Epithelial cell of esophagus (primary cell): ENCODE results near the gene F12.
A peak's percentile ranks its signal among the peaks of the same experiment; 100 is the strongest.
"Not testable (repeated sequence)": the region's sequence is repeated elsewhere in the genome, so short reads cannot be mapped to it uniquely, and the experiment has no call there.

Experiments used
- DNase-seq: peaks from one replicate; pipeline ENCODE4 v3.0.0; 2010; ENCODE audit warnings: low read depth
- H3K4me3 ChIP-seq: 2 replicates; pipeline ENCODE4 v1.5.1; 2011; ENCODE audit warnings: mild to moderate bottlenecking, low read length, control low read depth
- TF ChIP-seq, protein P1 (sequence below): IDR thresholded peaks from 2 replicates; pipeline ENCODE4 v1.5.1; 2011; ENCODE audit warnings: low read depth, mild to moderate bottlenecking, low read length, control low read depth, inconsistent platforms; ENCODE audit not compliant: insufficient read depth; ENCODE audit errors: missing control alignments

F12 gene

DNA sequence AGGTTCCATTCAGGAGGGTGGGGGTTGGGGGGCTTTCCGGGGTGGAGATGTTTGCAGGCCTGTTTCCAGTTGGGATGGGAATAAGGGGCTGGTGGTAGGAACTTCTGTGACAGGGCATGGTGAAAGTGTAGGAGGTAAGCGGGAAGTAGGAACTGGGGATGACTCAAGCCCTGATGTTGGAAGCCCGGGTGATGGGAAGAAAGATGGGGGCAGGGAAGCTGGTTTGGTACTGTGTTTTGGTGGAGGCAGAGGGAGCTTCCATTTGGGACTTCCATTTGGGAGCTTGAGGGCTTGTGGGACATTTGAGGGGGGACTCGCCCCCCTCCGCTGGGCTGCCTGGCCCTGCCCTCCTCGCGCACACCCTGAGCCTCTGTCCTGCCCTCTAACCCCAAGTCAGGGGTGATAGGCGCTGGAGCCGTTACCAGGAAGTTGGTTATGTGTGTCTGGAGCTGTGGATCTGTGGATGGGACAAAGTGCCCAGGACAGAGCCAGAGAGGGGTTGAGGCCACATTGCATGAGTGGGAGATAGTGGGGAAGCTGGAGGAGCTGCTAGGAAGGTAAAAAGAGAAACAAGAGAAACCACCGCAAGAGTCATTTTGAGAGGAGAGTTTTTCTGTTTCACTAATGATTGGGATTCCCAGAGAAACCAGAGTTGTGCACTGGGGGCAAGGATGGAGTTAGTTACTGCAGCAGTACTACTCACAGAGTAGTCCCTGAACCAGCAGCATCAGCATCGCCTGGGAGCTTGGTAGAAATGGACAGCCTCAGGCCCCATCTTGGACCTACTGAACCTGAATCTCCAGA is 45.0 kb downstream of the F12 start:
- H3K4me3 ChIP-seq = no peak overlapping the region
- TF ChIP-seq, protein P1, sequence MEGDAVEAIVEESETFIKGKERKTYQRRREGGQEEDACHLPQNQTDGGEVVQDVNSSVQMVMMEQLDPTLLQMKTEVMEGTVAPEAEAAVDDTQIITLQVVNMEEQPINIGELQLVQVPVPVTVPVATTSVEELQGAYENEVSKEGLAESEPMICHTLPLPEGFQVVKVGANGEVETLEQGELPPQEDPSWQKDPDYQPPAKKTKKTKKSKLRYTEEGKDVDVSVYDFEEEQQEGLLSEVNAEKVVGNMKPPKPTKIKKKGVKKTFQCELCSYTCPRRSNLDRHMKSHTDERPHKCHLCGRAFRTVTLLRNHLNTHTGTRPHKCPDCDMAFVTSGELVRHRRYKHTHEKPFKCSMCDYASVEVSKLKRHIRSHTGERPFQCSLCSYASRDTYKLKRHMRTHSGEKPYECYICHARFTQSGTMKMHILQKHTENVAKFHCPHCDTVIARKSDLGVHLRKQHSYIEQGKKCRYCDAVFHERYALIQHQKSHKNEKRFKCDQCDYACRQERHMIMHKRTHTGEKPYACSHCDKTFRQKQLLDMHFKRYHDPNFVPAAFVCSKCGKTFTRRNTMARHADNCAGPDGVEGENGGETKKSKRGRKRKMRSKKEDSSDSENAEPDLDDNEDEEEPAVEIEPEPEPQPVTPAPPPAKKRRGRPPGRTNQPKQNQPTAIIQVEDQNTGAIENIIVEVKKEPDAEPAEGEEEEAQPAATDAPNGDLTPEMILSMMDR = no peak
- DNase-seq = peak; percentile 48

GRCh38 chr5:177363565-177363964 is 45.8 kb downstream of the F12 start:
- DNase-seq = no peak
- H3K4me3 ChIP-seq = peak overlapping the region; percentile 54
- TF ChIP-seq, protein P1 = no peak

DNA sequence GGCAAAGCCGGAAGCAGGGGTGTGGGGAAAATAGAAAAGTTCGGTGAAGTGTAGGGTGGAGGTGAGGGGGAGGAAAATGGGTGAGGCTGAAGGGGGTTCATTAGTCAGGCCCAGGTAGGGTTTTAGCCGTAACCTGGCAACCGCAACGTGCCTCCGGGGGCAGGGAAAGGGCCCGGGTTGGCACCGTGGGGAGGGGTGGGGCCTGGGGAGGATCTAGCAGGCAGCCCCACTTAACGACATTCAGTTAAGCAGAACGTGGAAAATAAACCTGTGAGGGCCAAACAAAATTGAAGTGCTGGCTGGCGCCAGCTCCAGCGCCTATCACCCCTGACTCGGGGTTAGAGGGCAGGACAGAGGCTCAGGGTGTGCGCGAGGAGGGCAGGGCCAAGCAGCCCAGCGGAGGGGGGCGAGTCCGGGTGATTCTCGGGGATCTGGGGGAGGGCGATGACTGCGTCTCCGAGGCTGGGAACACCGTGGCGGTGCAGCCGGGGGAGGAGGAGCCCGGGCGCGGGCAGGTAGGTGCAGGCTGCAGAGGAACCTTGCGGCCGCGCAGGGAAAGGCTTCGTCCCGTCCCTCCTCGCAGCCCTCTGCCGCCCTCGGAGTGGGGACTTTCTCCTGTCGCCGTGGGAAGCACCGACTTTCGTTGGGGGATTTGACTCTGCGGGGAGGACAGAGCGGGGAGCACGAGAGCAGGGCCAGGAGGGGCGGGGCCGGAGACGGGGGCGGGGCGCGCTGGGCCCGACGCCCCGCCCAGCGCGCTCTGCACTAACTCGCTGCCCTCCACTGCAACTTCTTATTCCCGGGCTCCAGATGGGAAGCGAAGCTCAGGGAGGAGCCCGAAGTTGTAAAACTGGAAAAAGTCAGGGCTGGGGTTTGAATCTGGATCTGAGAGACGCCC is 46.5 kb downstream of the F12 start:
- H3K4me3 ChIP-seq = peak overlapping the region; percentile 54
- peak; percentile 66 for DNase-seq
- TF ChIP-seq, protein P1 = peak; percentile 20

DNA sequence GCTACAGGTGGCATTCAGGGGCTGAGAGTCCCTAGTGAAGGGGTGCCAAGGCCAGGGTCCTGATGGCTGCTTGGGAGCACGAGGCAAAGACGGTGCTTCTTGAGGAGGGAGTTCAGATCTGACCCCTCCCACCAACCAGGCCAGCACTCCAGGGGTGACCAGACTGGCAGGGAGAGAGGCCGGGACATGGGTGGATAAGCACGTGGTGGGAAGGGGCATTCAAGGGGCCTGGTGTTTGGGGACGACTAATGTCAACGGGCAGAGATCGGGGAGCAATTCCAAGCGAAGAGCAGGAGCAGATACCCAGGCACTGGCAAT is 47.1 kb downstream of the F12 start:
- H3K4me3 ChIP-seq = no peak overlapping the region
- TF ChIP-seq, protein P1 = no peak
- no peak for DNase-seq

DNA sequence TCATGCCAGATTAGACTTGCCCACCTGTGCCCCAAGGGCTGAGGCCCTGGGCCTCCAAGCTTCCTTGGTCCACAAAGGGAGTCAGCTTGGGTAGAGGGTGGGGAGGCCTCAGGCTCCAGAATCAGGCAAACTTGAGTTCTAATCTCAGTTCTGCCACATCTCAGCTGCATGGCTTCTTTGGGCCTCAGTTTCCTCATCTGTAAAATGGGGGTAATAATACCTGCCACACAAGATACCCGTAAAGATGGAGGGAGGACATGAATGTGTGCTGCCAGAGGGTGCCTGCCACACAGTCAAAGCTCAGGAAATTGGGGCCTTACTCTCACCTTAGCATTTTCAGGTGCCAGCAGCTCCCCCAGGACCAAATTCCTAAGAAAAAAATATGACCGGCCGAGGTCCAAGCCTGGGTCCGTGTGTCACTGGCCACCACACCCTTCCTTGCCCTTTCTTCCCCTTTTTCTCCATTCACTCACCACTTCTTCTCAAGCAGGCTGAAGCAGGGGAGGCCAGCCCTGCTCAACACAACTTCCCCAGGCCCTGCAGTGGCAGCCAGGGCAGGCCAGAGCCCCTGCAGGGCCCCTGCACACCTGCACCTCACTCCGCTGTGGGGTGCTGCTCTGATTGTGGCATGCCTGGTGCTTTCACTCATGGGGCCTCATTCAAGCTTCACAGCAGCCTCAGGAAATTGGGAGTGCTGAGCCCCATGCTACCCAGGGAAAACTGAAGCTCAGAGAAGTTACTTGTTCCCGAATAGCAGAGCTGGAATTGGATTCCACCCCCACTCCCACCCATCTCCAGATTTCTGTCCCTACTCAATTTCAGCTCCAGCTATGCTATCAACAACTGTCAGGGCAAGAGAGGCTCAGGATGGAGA is 47.7 kb downstream of the F12 start:
- H3K4me3 ChIP-seq = no peak overlapping the region
- TF ChIP-seq, protein P1 = no peak
- DNase-seq = no peak

DNA sequence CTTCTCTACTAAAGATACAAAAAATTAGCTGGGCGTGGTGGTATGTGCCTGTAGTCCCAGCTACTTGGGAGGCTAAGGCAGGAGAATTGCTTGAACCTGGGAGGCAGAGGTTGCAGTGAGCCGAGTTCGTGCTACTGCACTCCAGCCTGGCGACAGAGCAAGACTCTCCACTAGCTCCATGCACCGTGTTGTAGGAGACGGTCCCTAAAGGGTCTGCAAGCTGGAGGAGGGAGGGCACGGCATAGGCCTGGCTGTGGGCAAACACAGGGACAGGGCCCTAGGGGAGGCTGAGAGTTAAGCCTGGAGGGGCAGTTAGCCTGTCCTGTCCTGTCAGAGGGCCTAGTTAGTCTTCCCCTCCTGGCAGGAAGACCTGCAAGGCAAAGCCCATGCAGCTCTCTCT is 48.6 kb downstream of the F12 start:
- H3K4me3 ChIP-seq, DNase-seq: not testable (repeated sequence)

DNA sequence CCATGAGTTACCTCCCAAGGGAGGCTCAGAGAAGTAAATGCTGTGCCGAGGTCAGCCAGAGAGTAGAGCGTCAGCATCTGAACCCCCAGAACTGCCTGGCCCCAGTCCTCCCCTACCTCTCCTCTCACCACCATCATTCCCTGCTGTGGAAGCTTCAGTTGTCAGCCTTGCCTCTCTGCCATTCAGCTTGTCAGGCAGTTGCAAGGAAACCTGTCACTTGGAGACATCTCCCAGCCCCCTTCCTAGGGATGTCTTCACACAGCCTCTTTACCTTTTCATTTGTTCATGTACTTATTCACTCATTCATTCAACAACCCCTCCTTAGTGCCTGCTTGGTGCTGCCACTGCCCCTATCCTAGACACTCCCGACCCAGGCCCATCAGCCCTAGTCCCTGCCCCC is 49.5 kb downstream of the F12 start:
- DNase-seq = no peak
- H3K4me3 ChIP-seq = no peak overlapping the region
- TF ChIP-seq, protein P1 = no peak
